Immature natural killer cell (primary cell): Measurements from ENCODE around the gene SIX6. TPM values are rescaled to one million over a fixed set of nuclear protein-coding genes. Genes with fewer than 3 reads are reported as not detected.

Experiments
- DNase-seq, 3 donors: peaks; one replicate each; pipeline ENCODE4 v3.0.0; 2022; ENCODE audit warnings: mixed read lengths in 1 of 3
- H3K27ac Mint-ChIP-seq, 6 donors: one replicate each; pipeline ENCODE4 v1.8.0; 2020; ENCODE audit warnings: mixed read lengths in 6 of 6, mild to moderate bottlenecking in 5 of 6, inconsistent platforms in 4 of 6, moderate library complexity in 3 of 6
- H3K27me3 Mint-ChIP-seq, 3 donors: one replicate each; pipeline ENCODE4 v1.8.0; 2020 to 2021; ENCODE audit warnings: low read depth in 3 of 3, mild to moderate bottlenecking in 3 of 3, mixed read lengths in 3 of 3, moderate library complexity in 3 of 3, inconsistent platforms in 1 of 3
- H3K36me3 Mint-ChIP-seq, 3 donors: one replicate each; pipeline ENCODE4 v1.8.0; 2020; ENCODE audit warnings: mixed read lengths in 3 of 3, inconsistent platforms in 2 of 3, mild to moderate bottlenecking in 2 of 3
- H3K4me1 Mint-ChIP-seq, 2 donors: one replicate each; pipeline ENCODE4 v1.8.0; 2020; ENCODE audit warnings: inconsistent platforms in 2 of 2, mild to moderate bottlenecking in 2 of 2, mixed read lengths in 2 of 2, moderate library complexity in 1 of 2
- H3K4me3 Mint-ChIP-seq, 5 donors: one replicate each; pipeline ENCODE4 v1.8.0; 2020; ENCODE audit warnings: mild to moderate bottlenecking in 5 of 5, mixed read lengths in 5 of 5, inconsistent platforms in 3 of 5, moderate library complexity in 3 of 5
- H3K9me3 Mint-ChIP-seq, 6 donors: one replicate each; pipeline ENCODE4 v1.8.0; 2020; ENCODE audit warnings: mild to moderate bottlenecking in 6 of 6, mixed read lengths in 6 of 6, inconsistent platforms in 4 of 6, moderate library complexity in 3 of 6
- polyA plus RNA-seq, 3 donors: library from polyadenylated mRNA; unstranded; fragments of 300-500 nt; fragmentation: Illumina TruSeq; gene quantifications; one replicate each; pipeline ENCODE4 v1.2.3, GENCODE V29; 2021

SIX6 gene
- polyA plus RNA-seq, 3 donors from 2014 or later: not detected

- H3K27me3 Mint-ChIP-seq: peaks cover 16 to 41% (median 35%) of the 10 kb centered on the region in 3 donors
- DNase-seq: no peak
- H3K4me3 Mint-ChIP-seq: no peak overlapping the region
- no peak overlapping the region for H3K27ac Mint-ChIP-seq
- peaks cover 0 to 9% of the 10 kb centered on the region in 2 donors for H3K4me1 Mint-ChIP-seq
- peaks cover 0 to 25% (median 1%) of the 10 kb centered on the region in 6 donors for H3K9me3 Mint-ChIP-seq
- H3K36me3 Mint-ChIP-seq: peaks cover 0 to 4% (median 0%) of the 10 kb centered on the region in 3 donors
Observed at GRCh38 chr14:60506985-60507829, 1.7 kb upstream of the SIX6 start.

- H3K27ac Mint-ChIP-seq: no peak overlapping the region
- peaks cover 20 to 42% (median 36%) of the 10 kb centered on the region in 3 donors for H3K27me3 Mint-ChIP-seq
- H3K9me3 Mint-ChIP-seq: peaks cover 0 to 25% (median 3%) of the 10 kb centered on the region in 6 donors
- DNase-seq: no peak
- peaks cover 0 to 9% of the 10 kb centered on the region in 2 donors for H3K4me1 Mint-ChIP-seq
- no peak overlapping the region for H3K4me3 Mint-ChIP-seq
- H3K36me3 Mint-ChIP-seq: peaks cover 0 to 4% (median 0%) of the 10 kb centered on the region in 3 donors
Observed at GRCh38 chr14:60508363-60508706, 611 bp upstream of the SIX6 start.

- Mint-ChIP-seq H3K36me3 (peaks cover 0 to 4% (median 0%) of the 10 kb centered on the region in 3 donors), H3K9me3 (peaks cover 0 to 25% (median 3%) of the 10 kb centered on the region in 6 donors), H3K27me3 (peaks cover 26 to 49% (median 36%) of the 10 kb centered on the region in 3 donors), H3K27ac (no peak overlapping the region), H3K4me3 (no peak overlapping the region), H3K4me1 (peaks cover 3 to 17% of the 10 kb centered on the region in 2 donors)
- no peak for DNase-seq
Observed at GRCh38 chr14:60509438-60510253, 700 bp downstream of the SIX6 start.

- Mint-ChIP-seq H3K36me3 (peaks cover 0 to 4% (median 0%) of the 10 kb centered on the region in 3 donors), H3K4me1 (peaks cover 3 to 17% of the 10 kb centered on the region in 2 donors), H3K9me3 (peaks cover 0 to 24% (median 3%) of the 10 kb centered on the region in 6 donors), H3K27me3 (peaks cover 23 to 49% (median 35%) of the 10 kb centered on the region in 3 donors), H3K27ac (no peak overlapping the region), H3K4me3 (no peak overlapping the region)
- no peak for DNase-seq
Observed at GRCh38 chr14:60510254-60510950, 1.5 kb downstream of the SIX6 start.

GRCh38 chr14:60510951-60511599 is 2.1 kb downstream of the SIX6 start:
- H3K9me3 Mint-ChIP-seq: peaks cover 0 to 20% (median 4%) of the 10 kb centered on the region in 6 donors
- H3K36me3 Mint-ChIP-seq: peaks cover 0 to 5% (median 1%) of the 10 kb centered on the region in 3 donors
- DNase-seq: no peak
- no peak overlapping the region for H3K27ac Mint-ChIP-seq
- H3K27me3 Mint-ChIP-seq: peaks cover 26 to 44% (median 29%) of the 10 kb centered on the region in 3 donors
- peaks cover 5 to 21% of the 10 kb centered on the region in 2 donors for H3K4me1 Mint-ChIP-seq
- peak overlapping the region in 1 of 5 donors; percentile 15 for H3K4me3 Mint-ChIP-seq

GRCh38 chr14:60512126-60512525 is 3.2 kb downstream of the SIX6 start:
- Mint-ChIP-seq H3K4me1 (peaks cover 9 to 26% of the 10 kb centered on the region in 2 donors), H3K27ac (no peak overlapping the region)

GRCh38 chr14:60512973-60513571 is 4.1 kb downstream of the SIX6 start:
- H3K27me3 Mint-ChIP-seq: peaks cover 18 to 38% (median 33%) of the 10 kb centered on the region in 3 donors

More at GRCh38 chr14:60512126-60512525, 3.2 kb downstream of the SIX6 start:
- Mint-ChIP-seq H3K27me3 (peaks cover 25 to 43% (median 35%) of the 10 kb centered on the region in 3 donors), H3K36me3 (peaks cover 0 to 7% (median 3%) of the 10 kb centered on the region in 3 donors), H3K9me3 (peaks cover 0 to 21% (median 5%) of the 10 kb centered on the region in 6 donors), H3K4me3 (no peak overlapping the region)
- DNase-seq: no peak

GRCh38 chr14:60514378-60514740 is 5.4 kb downstream of the SIX6 start:
- Mint-ChIP-seq H3K36me3 (peaks cover 0 to 3% (median 3%) of the 10 kb centered on the region in 3 donors), H3K9me3 (peaks cover 0 to 17% (median 3%) of the 10 kb centered on the region in 6 donors), H3K4me1 (peaks cover 9 to 26% of the 10 kb centered on the region in 2 donors), H3K27me3 (peaks cover 17 to 33% (median 31%) of the 10 kb centered on the region in 3 donors), H3K4me3 (peak overlapping the region; percentile 0 to 62 (median 27)), H3K27ac (no peak overlapping the region)
- DNase-seq: no peak

More at GRCh38 chr14:60512973-60513571, 4.1 kb downstream of the SIX6 start:
- Mint-ChIP-seq H3K9me3 (peaks cover 0 to 17% (median 3%) of the 10 kb centered on the region in 6 donors), H3K27ac (no peak overlapping the region), H3K4me1 (peaks cover 9 to 26% of the 10 kb centered on the region in 2 donors), H3K36me3 (peaks cover 0 to 3% (median 3%) of the 10 kb centered on the region in 3 donors), H3K4me3 (no peak overlapping the region)
- no peak for DNase-seq

GRCh38 chr14:60514741-60515491 is 6.0 kb downstream of the SIX6 start:
- peaks cover 0 to 3% (median 3%) of the 10 kb centered on the region in 3 donors for H3K36me3 Mint-ChIP-seq
- no peak overlapping the region for H3K27ac Mint-ChIP-seq
- no peak for DNase-seq
- H3K4me1 Mint-ChIP-seq: peaks cover 9 to 26% of the 10 kb centered on the region in 2 donors
- peaks cover 13 to 33% (median 30%) of the 10 kb centered on the region in 3 donors for H3K27me3 Mint-ChIP-seq
- peak overlapping the region in 4 of 5 donors; percentile 4 to 62 (median 30) for H3K4me3 Mint-ChIP-seq
- H3K9me3 Mint-ChIP-seq: peaks cover 0 to 17% (median 3%) of the 10 kb centered on the region in 6 donors

- Mint-ChIP-seq H3K4me3 (peak overlapping the region in 4 of 5 donors; percentile 42 to 70 (median 43)), H3K4me1 (peaks cover 9 to 26% of the 10 kb centered on the region in 2 donors), H3K36me3 (peaks cover 0 to 3% (median 3%) of the 10 kb centered on the region in 3 donors), H3K27ac (no peak overlapping the region), H3K27me3 (peaks cover 18 to 31% (median 25%) of the 10 kb centered on the region in 3 donors), H3K9me3 (peaks cover 0 to 17% (median 3%) of the 10 kb centered on the region in 6 donors)
- DNase-seq: no peak
Observed at GRCh38 chr14:60515511-60516289, 6.8 kb downstream of the SIX6 start.

- peaks cover 0 to 5% (median 0%) of the 10 kb centered on the region in 6 donors for H3K9me3 Mint-ChIP-seq
- peaks cover 0 to 5% (median 2%) of the 10 kb centered on the region in 3 donors for H3K27me3 Mint-ChIP-seq
- no peak overlapping the region for H3K4me3 Mint-ChIP-seq
- no peaks in the 10 kb centered on the region for H3K4me1 Mint-ChIP-seq
- H3K27ac Mint-ChIP-seq: no peak overlapping the region
- H3K36me3 Mint-ChIP-seq: no peaks in the 10 kb centered on the region
- DNase-seq: no peak
Observed at GRCh38 chr14:60532442-60532841, 23.5 kb downstream of the SIX6 start.
